ENCODE measurements around the gene SETBP1.

Gene SETBP1

GRCh38 chr18:44680273-44681075 lies at the start of gene SETBP1:
Gene SETBP1, plus strand, starts transcription at chr18:44680888. Its CDS starts 20,459 bp downstream, at chr18:44701347.
- Histone ChIP-seq H3K9ac (ENCODE audit: low read length) (peak within 1 kb of the TSS; percentile 26), H3K4me1 (ENCODE audit: control insufficient read depth, low read depth, low read length) (peaks cover 25% of the 10 kb centered on the region), H3K4me3 (ENCODE audit: low read length) (peak within 1 kb of the TSS; percentile 70), H3K9me3 (ENCODE audit: control insufficient read depth, low read depth, low read length) (no peaks in the 10 kb centered on the region), H3K27ac (ENCODE audit: low read length) (no peak within 1 kb of the TSS), H3K27me3 (ENCODE audit: control insufficient read depth, insufficient read depth, low read length) (peaks cover 15% of the 10 kb centered on the region), H3K36me3 (ENCODE audit: control insufficient read depth, low read depth, low read length) (no peaks in the 10 kb centered on the region)

GRCh38 chr18:44632469-44633145 lies 48.1 kb upstream of the SETBP1 start:
- Histone ChIP-seq H3K36me3 (ENCODE audit: control insufficient read depth, low read depth, low read length) (no peaks in the 10 kb centered on the region), H3K27ac (ENCODE audit: low read length) (no peak overlapping the region), H3K9ac (ENCODE audit: low read length) (no peak overlapping the region), H3K4me1 (ENCODE audit: control insufficient read depth, low read depth, low read length) (peaks cover 3% of the 10 kb centered on the region), H3K4me3 (ENCODE audit: low read length) (no peak overlapping the region), H3K27me3 (ENCODE audit: control insufficient read depth, insufficient read depth, low read length) (no peaks in the 10 kb centered on the region), H3K9me3 (ENCODE audit: control insufficient read depth, low read depth, low read length) (no peaks in the 10 kb centered on the region)

- Histone ChIP-seq H3K27me3 (ENCODE audit: control insufficient read depth, insufficient read depth, low read length) (no peaks in the 10 kb centered on the region), H3K36me3 (ENCODE audit: control insufficient read depth, low read depth, low read length) (no peaks in the 10 kb centered on the region), H3K27ac (ENCODE audit: low read length) (no peak overlapping the region), H3K9ac (ENCODE audit: low read length) (no peak overlapping the region), H3K9me3 (ENCODE audit: control insufficient read depth, low read depth, low read length) (no peaks in the 10 kb centered on the region), H3K4me3 (ENCODE audit: low read length) (no peak overlapping the region), H3K4me1 (ENCODE audit: control insufficient read depth, low read depth, low read length) (peaks cover 3% of the 10 kb centered on the region)
Observed at GRCh38 chr18:44635546-44635945, 45.1 kb upstream of the SETBP1 start.

GRCh38 chr18:44636241-44636640 lies 44.4 kb upstream of the SETBP1 start:
- H3K36me3 ChIP-seq (ENCODE audit: control insufficient read depth, low read depth, low read length) = no peaks in the 10 kb centered on the region
- no peak overlapping the region for H3K9ac ChIP-seq (ENCODE audit: low read length)
- no peak overlapping the region for H3K4me3 ChIP-seq (ENCODE audit: low read length)
- H3K27me3 ChIP-seq (ENCODE audit: control insufficient read depth, insufficient read depth, low read length) = no peaks in the 10 kb centered on the region
- no peak overlapping the region for H3K27ac ChIP-seq (ENCODE audit: low read length)
- peaks cover 3% of the 10 kb centered on the region for H3K4me1 ChIP-seq (ENCODE audit: control insufficient read depth, low read depth, low read length)
- no peaks in the 10 kb centered on the region for H3K9me3 ChIP-seq (ENCODE audit: control insufficient read depth, low read depth, low read length)

GRCh38 chr18:44637210-44638033 lies 43.3 kb upstream of the SETBP1 start:
- no peaks in the 10 kb centered on the region for H3K27me3 ChIP-seq (ENCODE audit: control insufficient read depth, insufficient read depth, low read length)
- no peak overlapping the region for H3K4me3 ChIP-seq (ENCODE audit: low read length)
- H3K27ac ChIP-seq (ENCODE audit: low read length) = no peak overlapping the region
- peaks cover 3% of the 10 kb centered on the region for H3K4me1 ChIP-seq (ENCODE audit: control insufficient read depth, low read depth, low read length)
- H3K9me3 ChIP-seq (ENCODE audit: control insufficient read depth, low read depth, low read length) = no peaks in the 10 kb centered on the region
- no peak overlapping the region for H3K9ac ChIP-seq (ENCODE audit: low read length)
- H3K36me3 ChIP-seq (ENCODE audit: control insufficient read depth, low read depth, low read length) = no peaks in the 10 kb centered on the region

- Histone ChIP-seq H3K9ac (ENCODE audit: low read length) (no peak overlapping the region), H3K4me3 (ENCODE audit: low read length) (no peak overlapping the region), H3K27me3 (ENCODE audit: control insufficient read depth, insufficient read depth, low read length) (no peaks in the 10 kb centered on the region), H3K4me1 (ENCODE audit: control insufficient read depth, low read depth, low read length) (peaks cover 3% of the 10 kb centered on the region), H3K9me3 (ENCODE audit: control insufficient read depth, low read depth, low read length) (no peaks in the 10 kb centered on the region), H3K36me3 (ENCODE audit: control insufficient read depth, low read depth, low read length) (no peaks in the 10 kb centered on the region), H3K27ac (ENCODE audit: low read length) (no peak overlapping the region)
Observed at GRCh38 chr18:44638034-44638540, 42.6 kb upstream of the SETBP1 start.

GRCh38 chr18:44638811-44639210 lies 41.9 kb upstream of the SETBP1 start:
- no peaks in the 10 kb centered on the region for H3K9me3 ChIP-seq (ENCODE audit: control insufficient read depth, low read depth, low read length)
- no peaks in the 10 kb centered on the region for H3K27me3 ChIP-seq (ENCODE audit: control insufficient read depth, insufficient read depth, low read length)
- H3K36me3 ChIP-seq (ENCODE audit: control insufficient read depth, low read depth, low read length) = no peaks in the 10 kb centered on the region
- no peak overlapping the region for H3K4me3 ChIP-seq (ENCODE audit: low read length)
- peaks cover 3% of the 10 kb centered on the region for H3K4me1 ChIP-seq (ENCODE audit: control insufficient read depth, low read depth, low read length)
- H3K27ac ChIP-seq (ENCODE audit: low read length) = no peak overlapping the region
- no peak overlapping the region for H3K9ac ChIP-seq (ENCODE audit: low read length)

- Histone ChIP-seq H3K27ac (ENCODE audit: low read length) (no peak overlapping the region), H3K4me1 (ENCODE audit: control insufficient read depth, low read depth, low read length) (no peaks in the 10 kb centered on the region)
Observed at GRCh38 chr18:44643004-44643403, 37.7 kb upstream of the SETBP1 start.

GRCh38 chr18:44651478-44651877 lies 29.2 kb upstream of the SETBP1 start:
- H3K27ac ChIP-seq (ENCODE audit: low read length) = no peak overlapping the region
- no peak overlapping the region for H3K4me3 ChIP-seq (ENCODE audit: low read length)
- H3K4me1 ChIP-seq (ENCODE audit: control insufficient read depth, low read depth, low read length) = no peaks in the 10 kb centered on the region
- H3K9me3 ChIP-seq (ENCODE audit: control insufficient read depth, low read depth, low read length) = no peaks in the 10 kb centered on the region
- H3K9ac ChIP-seq (ENCODE audit: low read length) = no peak overlapping the region
- H3K27me3 ChIP-seq (ENCODE audit: control insufficient read depth, insufficient read depth, low read length) = no peaks in the 10 kb centered on the region
- H3K36me3 ChIP-seq (ENCODE audit: control insufficient read depth, low read depth, low read length) = no peaks in the 10 kb centered on the region

More at GRCh38 chr18:44643004-44643403, 37.7 kb upstream of the SETBP1 start:
- H3K27me3 ChIP-seq (ENCODE audit: control insufficient read depth, insufficient read depth, low read length) = no peaks in the 10 kb centered on the region
- no peak overlapping the region for H3K4me3 ChIP-seq (ENCODE audit: low read length)
- H3K9ac ChIP-seq (ENCODE audit: low read length) = no peak overlapping the region
- H3K9me3 ChIP-seq (ENCODE audit: control insufficient read depth, low read depth, low read length) = no peaks in the 10 kb centered on the region
- H3K36me3 ChIP-seq (ENCODE audit: control insufficient read depth, low read depth, low read length) = no peaks in the 10 kb centered on the region

- Histone ChIP-seq H3K27ac (ENCODE audit: low read length) (no peak overlapping the region), H3K36me3 (ENCODE audit: control insufficient read depth, low read depth, low read length) (no peaks in the 10 kb centered on the region), H3K4me1 (ENCODE audit: control insufficient read depth, low read depth, low read length) (no peaks in the 10 kb centered on the region), H3K27me3 (ENCODE audit: control insufficient read depth, insufficient read depth, low read length) (no peaks in the 10 kb centered on the region), H3K9ac (ENCODE audit: low read length) (no peak overlapping the region), H3K4me3 (ENCODE audit: low read length) (no peak overlapping the region), H3K9me3 (ENCODE audit: control insufficient read depth, low read depth, low read length) (no peaks in the 10 kb centered on the region)
Observed at GRCh38 chr18:44651918-44652572, 28.6 kb upstream of the SETBP1 start.

GRCh38 chr18:44652722-44653121 lies 28.0 kb upstream of the SETBP1 start:
- H3K9me3 ChIP-seq (ENCODE audit: control insufficient read depth, low read depth, low read length) = no peaks in the 10 kb centered on the region
- H3K4me1 ChIP-seq (ENCODE audit: control insufficient read depth, low read depth, low read length) = no peaks in the 10 kb centered on the region
- H3K9ac ChIP-seq (ENCODE audit: low read length) = no peak overlapping the region
- no peak overlapping the region for H3K27ac ChIP-seq (ENCODE audit: low read length)
- H3K4me3 ChIP-seq (ENCODE audit: low read length) = no peak overlapping the region
- H3K27me3 ChIP-seq (ENCODE audit: control insufficient read depth, insufficient read depth, low read length) = no peaks in the 10 kb centered on the region
- no peaks in the 10 kb centered on the region for H3K36me3 ChIP-seq (ENCODE audit: control insufficient read depth, low read depth, low read length)

Data from iPS-18a (cell line).